ENCODE measurements around the gene PTGER2.

DNA sequence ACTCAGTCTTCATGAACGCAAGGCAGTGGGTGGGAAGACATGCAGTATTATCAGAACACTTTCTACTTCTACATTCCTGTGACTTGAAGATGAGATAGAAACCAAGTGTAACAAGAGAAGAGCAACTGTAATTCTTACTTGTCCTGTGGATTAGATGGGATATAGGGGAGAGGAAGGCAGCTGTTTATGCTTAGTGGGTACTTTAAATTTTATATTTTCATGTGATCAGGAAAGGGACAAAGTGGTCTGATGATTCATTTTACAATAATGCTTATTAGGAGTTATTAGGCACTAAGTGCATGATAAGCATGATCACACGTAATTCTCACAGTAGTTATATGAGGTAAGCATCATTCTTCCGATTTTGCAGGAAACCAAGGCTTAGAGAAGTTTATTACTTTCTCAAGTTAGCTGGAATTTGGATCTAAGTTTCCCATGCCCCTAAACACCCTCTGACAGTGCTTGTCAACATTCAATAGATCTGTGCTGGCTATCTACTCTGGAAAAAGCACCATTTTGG, 52.7 kb downstream of the PTGER2 start:
- TF ChIP-seq, protein P1, sequence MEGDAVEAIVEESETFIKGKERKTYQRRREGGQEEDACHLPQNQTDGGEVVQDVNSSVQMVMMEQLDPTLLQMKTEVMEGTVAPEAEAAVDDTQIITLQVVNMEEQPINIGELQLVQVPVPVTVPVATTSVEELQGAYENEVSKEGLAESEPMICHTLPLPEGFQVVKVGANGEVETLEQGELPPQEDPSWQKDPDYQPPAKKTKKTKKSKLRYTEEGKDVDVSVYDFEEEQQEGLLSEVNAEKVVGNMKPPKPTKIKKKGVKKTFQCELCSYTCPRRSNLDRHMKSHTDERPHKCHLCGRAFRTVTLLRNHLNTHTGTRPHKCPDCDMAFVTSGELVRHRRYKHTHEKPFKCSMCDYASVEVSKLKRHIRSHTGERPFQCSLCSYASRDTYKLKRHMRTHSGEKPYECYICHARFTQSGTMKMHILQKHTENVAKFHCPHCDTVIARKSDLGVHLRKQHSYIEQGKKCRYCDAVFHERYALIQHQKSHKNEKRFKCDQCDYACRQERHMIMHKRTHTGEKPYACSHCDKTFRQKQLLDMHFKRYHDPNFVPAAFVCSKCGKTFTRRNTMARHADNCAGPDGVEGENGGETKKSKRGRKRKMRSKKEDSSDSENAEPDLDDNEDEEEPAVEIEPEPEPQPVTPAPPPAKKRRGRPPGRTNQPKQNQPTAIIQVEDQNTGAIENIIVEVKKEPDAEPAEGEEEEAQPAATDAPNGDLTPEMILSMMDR (IDR thresholded peaks at IDR 0.05 in 4 of 5, conservative IDR thresholded peaks at IDR 0.05 in 1 of 5) = no peak
- TF ChIP-seq POLR2A (IDR thresholded peaks at IDR 0.05) = no peak
